Muscle of leg (tissue), 11 donors: ENCODE results near the gene EIF4G3. TPM values are rescaled to one million over a fixed set of nuclear protein-coding genes. Genes with fewer than 3 reads are reported as not detected.

ENCODE experiments used
- DNase-seq: peaks from one replicate; pipeline ENCODE4 v3.0.0; 2013
- H3K27ac ChIP-seq: one replicate; pipeline ENCODE4 v1.5.1; 2013; ENCODE audit warnings: mild to moderate bottlenecking, low read length, control low read depth
- H3K27me3 ChIP-seq: one replicate; pipeline ENCODE4 v1.6.1; 2013; ENCODE audit warnings: low read length; ENCODE audit not compliant: control insufficient read depth, insufficient read depth
- H3K36me3 ChIP-seq: one replicate; pipeline ENCODE4 v1.6.1; 2013; ENCODE audit warnings: low read length; ENCODE audit not compliant: control insufficient read depth, insufficient read depth
- H3K4me1 ChIP-seq: one replicate; pipeline ENCODE4 v1.6.1; 2013; ENCODE audit warnings: low read length; ENCODE audit not compliant: control insufficient read depth, insufficient read depth
- H3K4me3 ChIP-seq: one replicate; pipeline ENCODE4 v1.5.1; 2013; ENCODE audit warnings: low read length, control low read depth
- H3K9me3 ChIP-seq: replicated peaks from 2 replicates; pipeline ENCODE4 v1.6.1; 2013; ENCODE audit warnings: low read depth, low read length; ENCODE audit not compliant: control insufficient read depth
- WGBS: methylation state at CpG from one replicate; pipeline ENCODE4 v1.1.5; 2013; ENCODE audit warnings: missing lambda C conversion rate; ENCODE audit not compliant: insufficient coverage; 5-methylcytosine and 5-hydroxymethylcytosine counted together
- polyA plus RNA-seq, 8 donors: library from polyadenylated mRNA; unstranded; fragments of 120-200 nt; gene quantifications; one replicate each; pipeline versions ENCODE4 v1.2.1 to v1.2.3, GENCODE V29; 2013; ENCODE audit warnings: inconsistent platforms in 1 of 8, low replicate concordance in 1 of 8; ENCODE audit not compliant: insufficient read length in 8 of 8, insufficient read depth in 1 of 8
- total RNA-seq: library from RNA; stranded (reverse); fragments of 120-200 nt; gene quantifications from one replicate; pipeline ENCODE4 v1.2.4, GENCODE V29; 2013

The EIF4G3 gene
- total and polyA plus RNA-seq, 9 donors = 23.4 to 42.0 (median 34.0) TPM

DNA sequence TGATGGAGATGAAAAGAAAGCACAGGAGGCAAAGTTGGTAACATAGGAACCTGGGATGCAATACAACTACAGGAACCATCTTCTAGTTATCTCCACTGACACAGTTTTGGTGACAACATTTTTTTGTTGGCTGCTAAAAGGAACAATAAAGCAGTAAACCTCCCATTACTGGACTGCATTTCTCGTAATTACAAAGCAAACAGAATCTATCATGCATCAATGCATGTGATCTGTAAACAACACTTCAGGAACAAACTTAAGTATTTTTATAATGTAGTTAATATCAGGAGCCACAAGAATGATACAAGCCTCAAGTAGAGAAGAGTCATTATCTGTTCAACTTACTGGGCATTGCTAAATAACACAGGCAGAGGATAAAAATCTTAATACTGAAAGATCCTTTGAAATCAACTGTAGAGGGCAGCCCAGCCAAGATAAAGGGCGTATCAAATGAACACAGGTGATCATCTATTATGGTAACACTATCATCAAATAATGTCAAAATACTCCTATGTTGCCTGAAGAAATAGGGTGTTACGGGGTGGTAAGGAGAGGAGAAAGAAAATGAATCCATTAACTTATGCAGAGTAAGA, 193.3 kb downstream of the EIF4G3 start:
- H3K27ac ChIP-seq = no peak overlapping the region

DNA sequence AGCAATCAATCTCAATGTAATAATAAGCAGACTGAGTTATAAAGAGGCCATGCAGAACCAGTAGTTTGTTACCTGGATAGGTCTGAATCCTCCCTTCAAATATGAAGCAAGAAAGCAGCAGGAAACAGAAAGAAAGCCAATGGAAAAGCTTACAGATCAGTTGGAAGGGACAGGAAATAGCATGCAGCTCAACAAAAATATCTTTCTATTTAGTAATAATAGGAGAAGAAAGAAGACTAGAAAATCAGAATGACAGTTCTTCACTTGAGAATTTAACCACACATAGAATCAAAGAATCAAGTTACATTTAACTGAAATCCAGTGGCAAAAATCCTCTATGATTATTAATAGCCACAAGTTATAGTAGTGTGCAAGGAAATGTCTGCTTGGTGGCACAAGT, 194.4 kb downstream of the EIF4G3 start:
- Histone ChIP-seq H3K27ac (no peak overlapping the region), H3K4me3 (no peak overlapping the region)

More for the DNA sequence above, 193.3 kb downstream of the EIF4G3 start:
- Histone ChIP-seq H3K4me1 (no peaks in the 10 kb centered on the region), H3K9me3 (no peaks in the 10 kb centered on the region), H3K4me3 (no peak overlapping the region), H3K27me3 (no peaks in the 10 kb centered on the region), H3K36me3 (no peaks in the 10 kb centered on the region)
- no CpG with 5 or more reads among the region's 3 CpGs for WGBS
- DNase-seq = no peak

GRCh38 chr1:20981915-20982314, 194.8 kb downstream of the EIF4G3 start:
- Histone ChIP-seq H3K4me1 (no peaks in the 10 kb centered on the region), H3K27ac (no peak overlapping the region), H3K27me3 (no peaks in the 10 kb centered on the region), H3K9me3 (no peaks in the 10 kb centered on the region), H3K4me3 (no peak overlapping the region), H3K36me3 (no peaks in the 10 kb centered on the region)
- DNase-seq = peak; percentile 53

More for the DNA sequence above, 194.4 kb downstream of the EIF4G3 start:
- no peaks in the 10 kb centered on the region for H3K9me3 ChIP-seq
- DNase-seq = peak; percentile 16
- H3K27me3 ChIP-seq = no peaks in the 10 kb centered on the region
- no peaks in the 10 kb centered on the region for H3K36me3 ChIP-seq
- H3K4me1 ChIP-seq = no peaks in the 10 kb centered on the region

GRCh38 chr1:20980051-20980450, 196.6 kb downstream of the EIF4G3 start:
- no peaks in the 10 kb centered on the region for H3K36me3 ChIP-seq
- no peak overlapping the region for H3K27ac ChIP-seq
- H3K27me3 ChIP-seq = no peaks in the 10 kb centered on the region
- H3K4me3 ChIP-seq = no peak overlapping the region
- no peaks in the 10 kb centered on the region for H3K9me3 ChIP-seq
- no peak for DNase-seq
- WGBS = no CpG with 5 or more reads among the region's 2 CpGs
- H3K4me1 ChIP-seq = no peaks in the 10 kb centered on the region

DNA sequence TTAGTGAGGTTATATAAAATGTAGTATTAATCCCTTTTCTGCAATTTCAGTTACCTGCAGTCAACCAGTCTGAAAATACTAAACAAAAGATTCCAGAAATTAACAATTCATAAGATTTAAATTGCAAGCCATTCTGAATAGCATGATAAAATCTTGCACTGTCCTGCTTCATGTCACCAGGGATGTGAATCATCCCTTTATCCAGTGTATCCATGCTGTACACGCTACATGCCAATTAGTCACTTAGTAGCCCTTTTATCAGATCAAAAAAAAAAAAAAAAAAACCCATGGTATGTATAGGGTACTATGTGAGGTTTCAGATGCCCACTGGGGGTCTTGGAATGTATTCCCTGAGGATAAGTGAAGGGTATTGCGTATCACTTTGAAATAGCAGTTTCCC, 198.3 kb downstream of the EIF4G3 start:
- Histone ChIP-seq H3K36me3 (no peaks in the 10 kb centered on the region), H3K4me3 (no peak overlapping the region), H3K27ac (no peak overlapping the region), H3K9me3 (no peaks in the 10 kb centered on the region), H3K27me3 (no peaks in the 10 kb centered on the region), H3K4me1 (no peaks in the 10 kb centered on the region)
- DNase-seq = no peak
- WGBS = no CpG with 5 or more reads among the region's 2 CpGs

DNA sequence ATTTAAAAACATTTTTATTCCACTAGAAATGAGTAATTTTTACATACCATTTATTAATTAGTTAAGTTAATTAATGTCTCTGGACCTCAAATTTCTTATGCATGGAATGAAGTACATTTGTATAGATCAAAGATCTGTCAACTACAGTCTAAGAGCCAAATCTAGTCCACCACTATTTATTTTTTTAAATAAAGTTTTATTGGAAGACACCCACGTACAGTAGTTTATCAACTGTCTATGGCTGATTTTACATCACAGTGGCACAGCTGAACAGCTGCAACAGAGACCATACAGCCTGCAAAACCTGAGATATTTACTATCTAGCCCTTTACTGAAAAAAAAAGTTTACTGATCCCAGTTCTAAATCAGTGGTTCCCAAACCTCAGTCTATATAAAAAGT, 201.0 kb downstream of the EIF4G3 start:
- Histone ChIP-seq H3K27me3 (no peaks in the 10 kb centered on the region), H3K9me3 (no peaks in the 10 kb centered on the region), H3K36me3 (peaks cover 12% of the 10 kb centered on the region), H3K4me3 (no peak overlapping the region), H3K4me1 (no peaks in the 10 kb centered on the region), H3K27ac (no peak overlapping the region)
- WGBS = no CpG with 5 or more reads among the region's 1 CpG
- DNase-seq = no peak

DNA sequence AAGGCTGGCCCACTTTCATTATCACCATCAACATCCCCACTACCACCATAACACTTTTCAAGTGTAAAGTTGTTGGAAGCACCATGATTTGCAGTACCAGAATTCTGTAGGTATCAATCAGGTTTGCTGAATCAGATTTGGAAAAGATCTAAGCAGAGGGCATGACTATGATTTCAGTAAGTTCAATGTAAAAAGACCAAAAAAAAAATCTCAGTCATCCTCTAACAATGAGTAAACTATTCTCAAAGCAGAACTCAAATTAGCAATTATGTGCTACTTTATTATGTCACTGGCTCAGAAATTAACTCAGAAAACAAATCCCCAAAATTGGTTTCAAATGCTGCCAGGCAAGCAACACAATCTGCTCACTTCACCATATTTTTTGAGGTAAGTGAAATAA, 201.7 kb downstream of the EIF4G3 start:
- Histone ChIP-seq H3K4me1 (no peaks in the 10 kb centered on the region), H3K36me3 (peaks cover 12% of the 10 kb centered on the region), H3K27me3 (no peaks in the 10 kb centered on the region), H3K9me3 (no peaks in the 10 kb centered on the region), H3K27ac (no peak overlapping the region), H3K4me3 (no peak overlapping the region)
- DNase-seq = no peak

- no peak overlapping the region for H3K27ac ChIP-seq
- no peak for DNase-seq
- no CpG with 5 or more reads among the region's 1 CpG for WGBS
- no peaks in the 10 kb centered on the region for H3K27me3 ChIP-seq
- peaks cover 12% of the 10 kb centered on the region for H3K36me3 ChIP-seq
- H3K4me3 ChIP-seq = no peak overlapping the region
- no peaks in the 10 kb centered on the region for H3K9me3 ChIP-seq
- H3K4me1 ChIP-seq = no peaks in the 10 kb centered on the region
Measured at GRCh38 chr1:20974069-20974468, 202.6 kb downstream of the EIF4G3 start.

DNA sequence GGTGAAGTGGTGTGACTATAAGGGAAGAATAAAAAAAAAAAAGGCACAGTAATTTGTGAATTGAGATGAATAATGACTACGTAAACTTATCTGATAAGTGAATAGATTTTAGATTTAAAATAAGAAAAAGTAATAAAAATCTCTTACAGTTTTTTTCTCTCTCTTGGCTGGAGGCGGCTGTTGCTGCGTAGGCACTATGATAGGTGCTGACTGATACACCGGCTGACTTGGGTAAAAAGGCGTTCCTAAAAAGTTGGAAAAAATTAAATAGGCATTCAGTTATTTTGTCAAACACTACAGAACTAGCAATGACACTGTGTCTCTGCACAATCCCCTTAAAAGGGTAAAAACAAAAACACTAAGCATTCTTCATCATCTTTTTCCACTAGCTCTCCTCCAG, 203.8 kb downstream of the EIF4G3 start:
- H3K9me3 ChIP-seq = no peaks in the 10 kb centered on the region
- WGBS = no CpG with 5 or more reads among the region's 5 CpGs
- H3K36me3 ChIP-seq = peaks cover 12% of the 10 kb centered on the region
- H3K27me3 ChIP-seq = no peaks in the 10 kb centered on the region
- no peaks in the 10 kb centered on the region for H3K4me1 ChIP-seq
- H3K27ac ChIP-seq = no peak overlapping the region
- no peak for DNase-seq
- H3K4me3 ChIP-seq = no peak overlapping the region

- H3K4me1 ChIP-seq = no peaks in the 10 kb centered on the region
- 70% methylated on average over 2 of the region's 7 CpGs for WGBS
- H3K27me3 ChIP-seq = no peaks in the 10 kb centered on the region
- no peaks in the 10 kb centered on the region for H3K36me3 ChIP-seq
- H3K9me3 ChIP-seq = no peaks in the 10 kb centered on the region
- H3K27ac ChIP-seq = no peak overlapping the region
- H3K4me3 ChIP-seq = no peak overlapping the region
- peak; percentile 33 for DNase-seq
Measured at GRCh38 chr1:20964540-20965484, 211.9 kb downstream of the EIF4G3 start.
